Muscle of arm (tissue), 14 donors: ENCODE data around the gene OR7A17. TPM values are rescaled to one million over a fixed set of nuclear protein-coding genes. Genes with fewer than 3 reads are reported as not detected.

Source experiments
- DNase-seq: peaks from one replicate; pipeline ENCODE4 v3.0.0-alpha.2; 2013
- long read RNA-seq, 11 donors: transcript quantifications; one replicate each; lab custom pipeline, GENCODE V29; 2026
- polyA plus RNA-seq, 12 donors: library from polyadenylated mRNA; unstranded; fragments of 120-200 nt; gene quantifications; one replicate each; pipeline ENCODE4 v1.2.1, GENCODE V29; 2013; ENCODE audit not compliant: insufficient read length in 12 of 12

Gene OR7A17
- polyA plus RNA-seq = under 1 TPM in 2 of 12 donors, not detected in 10; 0.05 to 0.07 TPM
- long read RNA-seq, donor 1 = 0 reads
- long read RNA-seq, donor 2 = 0 reads
- long read RNA-seq, donor 3 = 0 reads
- long read RNA-seq, donor 4 = 0 reads
- long read RNA-seq, donor 5 = 0 reads
- long read RNA-seq, donor 6 = 0 reads
- long read RNA-seq, donor 7 = 0 reads
- long read RNA-seq, donor 8, partial matches to known transcripts = 0 of 1 reads
- long read RNA-seq, donor 8, other reads (novel, unspliced or antisense) = 0 of 1 reads
- long read RNA-seq, donor 9 = 0 reads
- long read RNA-seq, donor 10 = 0 reads
- long read RNA-seq, donor 11 = 0 reads

- no peak for DNase-seq
Observed at GRCh38 chr19:14886032-14886431, at the start of gene OR7A17. TSS of gene OR7A17 (minus strand) at chr19:14886132. CDS start at chr19:14881355, 4,777 bp downstream.

- no peak for DNase-seq
Observed at GRCh38 chr19:14933506-14933905, 47.6 kb upstream of the OR7A17 start.

GRCh38 chr19:14916848-14917247 is 30.9 kb upstream of the OR7A17 start:
- no peak for DNase-seq

GRCh38 chr19:14915116-14915515 is 29.2 kb upstream of the OR7A17 start:
- no peak for DNase-seq

- DNase-seq = no peak
Observed at GRCh38 chr19:14906711-14907110, 20.8 kb upstream of the OR7A17 start.

GRCh38 chr19:14901675-14902260 is 15.8 kb upstream of the OR7A17 start:
- no peak for DNase-seq

GRCh38 chr19:14890643-14891379 is 4.9 kb upstream of the OR7A17 start:
- DNase-seq = no peak

- no peak for DNase-seq
Observed at GRCh38 chr19:14889994-14890642, 4.2 kb upstream of the OR7A17 start.

- peak; percentile 19 for DNase-seq
Observed at GRCh38 chr19:14871619-14872230, 14.2 kb downstream of the OR7A17 start.

GRCh38 chr19:14868497-14868896 is 17.4 kb downstream of the OR7A17 start:
- DNase-seq = no peak

- DNase-seq = no peak
Observed at GRCh38 chr19:14848822-14849221, 37.1 kb downstream of the OR7A17 start, which contains the start of gene OR7A10. TSS of gene OR7A10 (minus strand) at chr19:14848922. CDS start at chr19:14841877, 7,045 bp downstream.

- no peak for DNase-seq
Observed at GRCh38 chr19:14843578-14843977, 42.4 kb downstream of the OR7A17 start.

GRCh38 chr19:14843169-14843568 is 42.8 kb downstream of the OR7A17 start:
- DNase-seq = no peak

- DNase-seq = no peak
Observed at GRCh38 chr19:14840206-14840605, 45.7 kb downstream of the OR7A17 start.

- DNase-seq = no peak
Observed at GRCh38 chr19:14837391-14837790, 48.5 kb downstream of the OR7A17 start.

GRCh38 chr19:14835011-14835410 is 50.9 kb downstream of the OR7A17 start, which contains the start of the genes OR7A5 and OR7C1:
TSS of gene OR7A5 (minus strand) at chr19:14835185. CDS start at chr19:14828241, 6,944 bp downstream.
TSS of gene OR7C1 (minus strand) at chr19:14835185. CDS start at chr19:14800136, 35,049 bp downstream.
- DNase-seq = no peak

- DNase-seq = no peak
Observed at GRCh38 chr19:14830702-14831101, 55.2 kb downstream of the OR7A17 start.
